Lower lobe of right lung (tissue), 2 donors: ENCODE results near the gene MORN3. TPM values are rescaled to one million over a fixed set of nuclear protein-coding genes. Genes with fewer than 3 reads are reported as not detected.
A peak's percentile ranks its signal among the peaks of the same experiment; 100 is the strongest.

Experiments
- ATAC-seq, 2 donors: fragments of 200-7000 bp; cut with Tn5 transposase; one replicate each; pipeline ENCODE4 v1.9.1; 2020 to 2022; ENCODE audit warnings: mild to moderate bottlenecking in 2 of 2, moderate library complexity in 2 of 2
- DNase-seq: peaks from one replicate; pipeline ENCODE4 v3.0.0-alpha.2; 2020
- H3K27ac ChIP-seq: fragments of 200-600 bp; one replicate; pipeline ENCODE4 v1.8.0; 2022
- H3K27me3 ChIP-seq: fragments of 200-600 bp; one replicate; pipeline ENCODE4 v1.8.0; 2022; ENCODE audit warnings: low read depth
- H3K36me3 ChIP-seq: fragments of 200-600 bp; one replicate; pipeline ENCODE4 v1.8.0; 2022; ENCODE audit warnings: mild to moderate bottlenecking
- H3K4me1 ChIP-seq: fragments of 200-600 bp; one replicate; pipeline ENCODE4 v1.8.0; 2022
- H3K4me3 ChIP-seq: fragments of 200-600 bp; one replicate; pipeline ENCODE4 v1.8.0; 2022; ENCODE audit warnings: mild to moderate bottlenecking
- H3K9me3 ChIP-seq: fragments of 200-600 bp; one replicate; pipeline ENCODE4 v1.8.0; 2022
- CTCF ChIP-seq: fragments of 200-600 bp; IDR thresholded peaks from one replicate; pipeline ENCODE4 v1.8.0; 2022; ENCODE audit warnings: antibody characterized with exemption, mild to moderate bottlenecking
- intact Hi-C: fragments of 100-400 bp; cut with DNase I; formaldehyde crosslinking; loops from one replicate; pipeline ENCODE4 v1.11.0; 2022
- total RNA-seq: library from RNA; stranded (reverse); fragmentation: NEBNext Ultra II Directional; extraction: Animal tissue kit (Norgen Biotek cat#: 25700); gene quantifications from one replicate; pipeline ENCODE4 v1.2.1, GENCODE V29; 2021
- donor health status: DM: no; HTN: yes; CAD: no; lungs with severe emphysema.

The MORN3 gene
- total RNA-seq, 1 donor from 2014 or later, result 2.1 TPM

GRCh38 chr12:121649819-121650353 is 19.6 kb downstream of the MORN3 start:
- Histone ChIP-seq H3K27ac (no peak overlapping the region), H3K27me3 (no peaks in the 10 kb centered on the region), H3K9me3 (no peaks in the 10 kb centered on the region), H3K36me3 (no peaks in the 10 kb centered on the region), H3K4me1 (peaks cover 8% of the 10 kb centered on the region), H3K4me3 (no peak overlapping the region)
- DNase-seq, result no peak
- ATAC-seq, result peak; percentile 15 to 61
- no peak for TF ChIP-seq CTCF
- intact Hi-C loops, result no loop called here

GRCh38 chr12:121649322-121649721 is 20.1 kb downstream of the MORN3 start:
- Histone ChIP-seq H3K9me3 (no peaks in the 10 kb centered on the region), H3K4me3 (no peak overlapping the region), H3K27me3 (no peaks in the 10 kb centered on the region), H3K27ac (no peak overlapping the region), H3K4me1 (peaks cover 8% of the 10 kb centered on the region), H3K36me3 (no peaks in the 10 kb centered on the region)
- no peak for DNase-seq
- no peak for TF ChIP-seq CTCF
- peak; percentile 5 to 11 for ATAC-seq
- intact Hi-C loops, result no loop called here

GRCh38 chr12:121648458-121649028 is 20.9 kb downstream of the MORN3 start:
- peaks cover 8% of the 10 kb centered on the region for H3K4me1 ChIP-seq
- H3K4me3 ChIP-seq, result no peak overlapping the region
- ATAC-seq, result peak; percentile 73 to 88
- H3K27ac ChIP-seq, result peak overlapping the region; percentile 24
- intact Hi-C loops, result no loop called here
- no peaks in the 10 kb centered on the region for H3K27me3 ChIP-seq
- no peak for TF ChIP-seq CTCF
- no peaks in the 10 kb centered on the region for H3K9me3 ChIP-seq
- no peaks in the 10 kb centered on the region for H3K36me3 ChIP-seq
- DNase-seq, result no peak

GRCh38 chr12:121641343-121641630 is 28.2 kb downstream of the MORN3 start:
- Histone ChIP-seq H3K9me3 (no peaks in the 10 kb centered on the region), H3K36me3 (peaks cover 18% of the 10 kb centered on the region), H3K4me1 (peaks cover 19% of the 10 kb centered on the region), H3K27me3 (no peaks in the 10 kb centered on the region), H3K4me3 (no peak overlapping the region), H3K27ac (no peak overlapping the region)
- no peak for TF ChIP-seq CTCF
- no peak for DNase-seq
- no peak for ATAC-seq
- intact Hi-C loops, result no loop called here

- Histone ChIP-seq H3K9me3 (no peaks in the 10 kb centered on the region), H3K4me3 (no peak overlapping the region), H3K27ac (no peak overlapping the region), H3K36me3 (peaks cover 18% of the 10 kb centered on the region), H3K4me1 (peaks cover 19% of the 10 kb centered on the region), H3K27me3 (no peaks in the 10 kb centered on the region)
- DNase-seq (no peak), ATAC-seq (peak in 1 of 2 donors; percentile 14)
- intact Hi-C loops, result no loop called here
- TF ChIP-seq CTCF, result no peak
Observed at GRCh38 chr12:121638298-121639202, 30.9 kb downstream of the MORN3 start.
